ENCODE data around the gene KCTD5. TPM values are rescaled to one million over a fixed set of nuclear protein-coding genes. Genes with fewer than 3 reads are reported as not detected.

KCTD5 gene
- total RNA-seq, 1 donor from 2014 or later = 21.6 TPM

GRCh38 chr16:2698103-2698870, 16.0 kb downstream of the KCTD5 start:
- Histone ChIP-seq H3K9ac (no peak overlapping the region), H4K20me1 (ENCODE audit: low read depth) (peaks cover 1% of the 10 kb centered on the region), H3K27me3 (no peaks in the 10 kb centered on the region), H3K4me2 (no peak overlapping the region), H2AFZ (replicated peaks) (no peak overlapping the region), H3K9me3 (ENCODE audit: low read depth) (no peaks in the 10 kb centered on the region), H3K4me1 (peaks cover 3% of the 10 kb centered on the region), H3K79me2 (ENCODE audit: low read depth) (peaks cover 3% of the 10 kb centered on the region), H3F3A (ENCODE audit: low read depth) (no peaks in the 10 kb centered on the region), H3K4me3 (no peak overlapping the region), H3K36me3 (no peaks in the 10 kb centered on the region), H3K27ac (no peak overlapping the region)
- peaks cover 4% of the 10 kb centered on the region for H3K4me1 Mint-ChIP-seq
- DNase-seq (ENCODE audit: low spot score) = no peak
- H3K9me3 Mint-ChIP-seq = no peaks in the 10 kb centered on the region
- H3K27ac Mint-ChIP-seq = no peak overlapping the region
- TF ChIP-seq EZH2 (IDR thresholded peaks at IDR 0.05) (no peak), EZH2phosphoT487 (IDR thresholded peaks at IDR 0.05) (no peak), CTCF (IDR thresholded peaks at IDR 0.05) (no peak)
- no peak overlapping the region for H3K4me3 Mint-ChIP-seq
- peaks cover 3% of the 10 kb centered on the region for H3K27me3 Mint-ChIP-seq (ENCODE audit: insufficient read depth, low read depth)
- peaks cover 2% of the 10 kb centered on the region for H3K36me3 Mint-ChIP-seq

- H2AFZ ChIP-seq (replicated peaks) = no peak overlapping the region
- no peaks in the 10 kb centered on the region for H3K36me3 ChIP-seq
- H3K27ac Mint-ChIP-seq = no peak overlapping the region
- H3K4me2 ChIP-seq = no peak overlapping the region
- H4K20me1 ChIP-seq (ENCODE audit: low read depth) = no peaks in the 10 kb centered on the region
- H3K36me3 Mint-ChIP-seq = peaks cover 2% of the 10 kb centered on the region
- no peaks in the 10 kb centered on the region for H3K4me1 Mint-ChIP-seq
- H3K4me1 ChIP-seq = no peaks in the 10 kb centered on the region
- H3K9me3 ChIP-seq (ENCODE audit: low read depth) = no peaks in the 10 kb centered on the region
- no peaks in the 10 kb centered on the region for H3K79me2 ChIP-seq (ENCODE audit: low read depth)
- no peak for DNase-seq (ENCODE audit: low spot score)
- no peaks in the 10 kb centered on the region for H3K27me3 ChIP-seq
- H3K4me3 ChIP-seq = no peak overlapping the region
- no peak overlapping the region for H3K9ac ChIP-seq
- H3K27me3 Mint-ChIP-seq (ENCODE audit: insufficient read depth, low read depth) = peaks cover 3% of the 10 kb centered on the region
- H3K9me3 Mint-ChIP-seq = no peaks in the 10 kb centered on the region
- H3K4me3 Mint-ChIP-seq = no peak overlapping the region
- H3F3A ChIP-seq (ENCODE audit: low read depth) = no peaks in the 10 kb centered on the region
- H3K27ac ChIP-seq = no peak overlapping the region
- TF ChIP-seq EZH2phosphoT487 (IDR thresholded peaks at IDR 0.05) = no peak
- no peak for TF ChIP-seq EZH2 (IDR thresholded peaks at IDR 0.05)
- TF ChIP-seq CTCF (IDR thresholded peaks at IDR 0.05) = no peak
These were observed 16.8 kb downstream of the KCTD5 start for GRCh38 chr16:2698965-2699750.

- DNase-seq (ENCODE audit: low spot score) = no peak
- Histone ChIP-seq H3K9ac (no peak overlapping the region), H3K36me3 (no peaks in the 10 kb centered on the region), H4K20me1 (ENCODE audit: low read depth) (no peaks in the 10 kb centered on the region), H3K4me3 (no peak overlapping the region), H3K4me2 (no peak overlapping the region), H3K4me1 (no peaks in the 10 kb centered on the region), H2AFZ (replicated peaks) (no peak overlapping the region), H3K27me3 (no peaks in the 10 kb centered on the region), H3K9me3 (ENCODE audit: low read depth) (no peaks in the 10 kb centered on the region), H3K27ac (no peak overlapping the region), H3F3A (ENCODE audit: low read depth) (no peaks in the 10 kb centered on the region), H3K79me2 (ENCODE audit: low read depth) (no peaks in the 10 kb centered on the region)
- H3K4me3 Mint-ChIP-seq = no peak overlapping the region
- H3K9me3 Mint-ChIP-seq = no peaks in the 10 kb centered on the region
- H3K27ac Mint-ChIP-seq = no peak overlapping the region
- H3K27me3 Mint-ChIP-seq (ENCODE audit: insufficient read depth, low read depth) = peaks cover 3% of the 10 kb centered on the region
- no peaks in the 10 kb centered on the region for H3K4me1 Mint-ChIP-seq
- peaks cover 2% of the 10 kb centered on the region for H3K36me3 Mint-ChIP-seq
- TF ChIP-seq CTCF (IDR thresholded peaks at IDR 0.05) (no peak), EZH2 (IDR thresholded peaks at IDR 0.05) (no peak), EZH2phosphoT487 (IDR thresholded peaks at IDR 0.05) (no peak)
These were observed 17.7 kb downstream of the KCTD5 start for GRCh38 chr16:2699791-2700600.

Data from neural progenitor cell (in vitro differentiated cells).